HG03378 (cell line): ENCODE measurements around the gene CFAP73.
"Not testable (repeated sequence)": the region's sequence is repeated elsewhere in the genome, so short reads cannot be mapped to it uniquely, and the experiment has no call there.

ENCODE experiments used
- ATAC-seq: cut with Tn5 transposase; IDR thresholded peaks from one replicate; pipeline ENCODE4 v1.9.1; 2021; ENCODE audit warnings: mild to moderate bottlenecking, moderate library complexity; ENCODE audit not compliant: unreplicated experiment

The CFAP73 gene

GRCh38 chr12:113141716-113142115 is 7.8 kb upstream of the CFAP73 start:
- ATAC-seq, result not testable (repeated sequence)

GRCh38 chr12:113142173-113142885 is 7.2 kb upstream of the CFAP73 start:
- ATAC-seq, result no peak

GRCh38 chr12:113142886-113143332 is 6.6 kb upstream of the CFAP73 start:
- ATAC-seq, result no peak

GRCh38 chr12:113143959-113144358 is 5.6 kb upstream of the CFAP73 start:
- no peak for ATAC-seq

DNA sequence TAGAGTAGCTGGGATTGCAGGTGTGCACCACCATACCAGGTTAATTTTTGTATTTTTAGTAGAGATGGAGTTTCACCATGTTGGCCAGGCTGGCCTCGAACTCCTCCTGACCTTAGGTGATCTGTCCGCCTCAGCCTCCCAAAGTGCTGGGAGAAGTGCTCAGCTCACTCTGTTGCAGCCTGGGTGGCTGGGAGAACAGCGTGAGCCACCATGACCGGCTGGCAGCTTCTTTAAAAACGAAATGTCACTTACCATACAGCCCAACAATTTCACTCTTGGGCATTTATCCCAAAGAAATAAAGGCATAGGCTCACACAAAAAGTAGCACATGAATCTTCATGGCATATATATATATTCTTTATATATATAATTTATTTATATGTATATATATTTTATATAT is 4.7 kb upstream of the CFAP73 start:
- ATAC-seq, result no peak

DNA sequence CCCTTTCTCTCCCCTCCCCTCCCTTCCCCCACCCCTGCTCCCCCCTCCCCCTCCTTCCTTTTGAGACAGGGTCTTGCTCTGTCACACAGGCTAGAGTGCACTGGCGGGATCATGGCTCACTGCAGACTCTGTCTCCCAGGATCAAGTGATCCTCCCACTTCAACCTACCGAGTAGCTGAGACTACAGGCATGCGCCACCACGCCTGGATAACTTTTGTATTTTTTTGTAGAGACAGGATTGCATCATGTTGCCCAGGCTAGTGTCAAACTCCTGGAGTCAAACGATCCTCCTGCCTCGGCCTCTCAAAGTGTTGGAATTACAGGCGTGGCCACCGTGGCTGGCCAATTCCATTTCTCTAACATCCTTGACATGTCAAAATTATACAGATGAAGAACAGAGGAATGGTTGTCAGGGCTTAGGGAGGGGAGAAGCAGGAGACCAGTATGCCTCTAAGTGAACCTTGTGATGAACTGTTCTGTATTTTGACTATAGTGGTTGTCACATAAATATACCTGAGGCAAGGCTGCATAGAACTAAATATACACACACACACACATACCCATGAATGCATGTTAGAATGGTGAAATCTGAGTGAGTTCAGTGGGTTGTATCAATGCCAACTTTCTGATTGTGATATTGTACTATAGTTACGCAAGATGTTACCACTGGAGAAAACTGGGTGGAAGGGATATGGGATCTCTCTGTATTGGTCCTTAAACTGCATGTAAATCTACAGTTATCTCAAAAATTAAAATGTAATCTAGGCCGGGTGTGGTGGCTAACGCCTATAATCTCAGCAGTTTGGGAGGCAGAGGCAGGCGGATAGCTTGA is 3.6 kb upstream of the CFAP73 start:
- no peak for ATAC-seq

- no peak for ATAC-seq
Observed at GRCh38 chr12:113146999-113147398, 2.5 kb upstream of the CFAP73 start.

- no peak for ATAC-seq
Observed at GRCh38 chr12:113151655-113152054, 2.1 kb downstream of the CFAP73 start.

DNA sequence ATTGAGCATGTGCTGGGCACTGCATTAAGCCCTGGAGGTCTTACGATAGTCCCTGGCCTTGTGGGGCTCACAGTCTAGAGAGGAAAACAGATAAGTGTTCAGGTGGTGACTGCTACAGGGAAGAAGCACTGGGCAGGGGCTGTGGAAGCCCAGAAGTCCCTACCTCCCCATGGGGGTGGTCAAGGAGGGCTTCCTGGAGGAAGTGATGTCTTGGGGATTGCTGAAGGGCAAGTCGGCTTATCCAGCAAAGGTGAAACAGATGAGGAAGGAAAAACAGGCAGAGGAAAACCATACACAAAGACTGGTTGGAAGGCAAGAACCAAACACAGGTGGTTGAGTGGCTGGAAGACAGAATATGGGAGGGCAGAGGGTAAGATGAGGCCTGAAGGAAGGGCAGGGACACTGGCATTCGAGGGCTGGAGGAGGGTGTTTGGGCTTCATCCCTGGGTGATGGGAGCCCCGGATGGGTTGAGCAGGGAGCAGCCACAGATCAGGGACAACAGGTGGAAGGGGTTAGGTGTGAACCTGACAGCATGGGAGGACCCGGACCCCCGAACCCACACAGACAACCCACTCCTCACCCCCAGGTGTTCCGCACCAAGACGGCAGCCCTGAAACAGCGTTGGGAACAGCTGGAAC is 2.8 kb downstream of the CFAP73 start:
- no peak for ATAC-seq

GRCh38 chr12:113152835-113153814 is 3.6 kb downstream of the CFAP73 start:
- no peak for ATAC-seq

GRCh38 chr12:113154351-113154973 is 4.9 kb downstream of the CFAP73 start:
- no peak for ATAC-seq

DNA sequence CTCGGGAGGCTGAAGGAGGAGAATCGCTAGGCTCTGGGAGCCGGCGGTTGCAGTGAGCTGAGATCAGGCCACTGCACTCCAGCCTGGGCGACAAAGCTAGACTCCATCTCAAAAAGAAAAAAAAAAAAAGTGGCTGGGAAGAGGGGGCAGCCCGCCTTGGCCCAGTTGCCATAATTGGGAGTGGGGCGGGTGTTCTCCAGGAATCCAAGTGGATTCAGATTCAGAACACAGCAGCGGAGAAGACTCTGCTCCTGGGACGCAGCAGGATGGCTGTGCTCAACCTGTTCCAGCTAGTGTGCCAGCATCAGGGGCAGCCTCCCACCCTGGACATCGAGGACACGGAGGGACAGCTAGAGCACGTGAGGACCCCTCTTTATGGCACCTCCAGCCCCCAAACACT is 5.5 kb downstream of the CFAP73 start:
- ATAC-seq, result no peak

GRCh38 chr12:113155646-113156045 is 6.1 kb downstream of the CFAP73 start:
- ATAC-seq, result no peak

DNA sequence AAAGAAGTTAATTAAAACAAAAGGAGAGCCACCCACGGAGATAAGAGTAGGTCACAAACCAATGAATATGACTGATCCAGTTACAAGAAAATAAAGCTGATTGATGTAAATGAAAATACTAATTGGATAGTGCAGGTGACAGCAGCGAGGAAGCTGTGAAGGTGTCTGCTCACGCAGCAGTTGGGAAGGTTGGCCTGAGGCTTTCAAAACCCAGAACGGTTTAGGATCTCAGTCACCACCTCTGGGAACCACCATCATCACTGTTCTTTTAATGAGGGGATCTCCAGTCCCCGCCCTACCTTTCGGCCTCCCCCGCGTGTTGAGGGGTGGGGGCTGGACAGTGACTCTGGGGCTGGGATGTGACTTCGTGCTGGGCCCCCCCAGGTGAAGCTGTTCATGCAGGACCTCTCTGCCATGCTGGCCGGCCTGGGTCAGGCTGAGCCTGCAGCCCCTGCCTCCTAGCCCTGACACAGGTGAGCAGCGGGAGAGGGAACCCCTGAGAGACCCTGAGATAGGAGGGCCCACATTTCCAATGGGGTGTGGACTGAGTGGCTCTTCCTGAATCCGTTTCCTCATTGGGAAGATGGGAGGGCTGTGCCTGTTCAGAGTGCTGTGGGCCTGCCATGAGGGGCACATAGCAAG is 7.8 kb downstream of the CFAP73 start:
- no peak for ATAC-seq

GRCh38 chr12:113158439-113159203 is 9.1 kb downstream of the CFAP73 start:
- ATAC-seq, result no peak

- no peak for ATAC-seq
Observed at GRCh38 chr12:113159937-113160336, 10.4 kb downstream of the CFAP73 start.

- ATAC-seq, result no peak
Observed at GRCh38 chr12:113161415-113162016, 12.0 kb downstream of the CFAP73 start.
